Sigmoid colon (tissue), 4 donors: Measurements from ENCODE around the gene SMIM24.

ENCODE experiments used
- POLR2AphosphoS5 ChIP-seq, 4 donors: sonication (generic); formaldehyde crosslinking; IDR thresholded peaks; one replicate each; pipeline ENCODE4 v1.6.1; 2017; ENCODE audit warnings: antibody characterized with exemption in 4 of 4
- TF ChIP-seq, protein P1 (sequence below), 4 experiments: fragments of 450-650 bp in 3 of 4; fragments of 200-600 bp in 1 of 4; IDR thresholded peaks; one replicate each; pipeline ENCODE4 v1.5.1; 2016 to 2019; ENCODE audit warnings: antibody characterized with exemption in 4 of 4, mild to moderate bottlenecking in 3 of 4, moderate library complexity in 2 of 4

DNA sequence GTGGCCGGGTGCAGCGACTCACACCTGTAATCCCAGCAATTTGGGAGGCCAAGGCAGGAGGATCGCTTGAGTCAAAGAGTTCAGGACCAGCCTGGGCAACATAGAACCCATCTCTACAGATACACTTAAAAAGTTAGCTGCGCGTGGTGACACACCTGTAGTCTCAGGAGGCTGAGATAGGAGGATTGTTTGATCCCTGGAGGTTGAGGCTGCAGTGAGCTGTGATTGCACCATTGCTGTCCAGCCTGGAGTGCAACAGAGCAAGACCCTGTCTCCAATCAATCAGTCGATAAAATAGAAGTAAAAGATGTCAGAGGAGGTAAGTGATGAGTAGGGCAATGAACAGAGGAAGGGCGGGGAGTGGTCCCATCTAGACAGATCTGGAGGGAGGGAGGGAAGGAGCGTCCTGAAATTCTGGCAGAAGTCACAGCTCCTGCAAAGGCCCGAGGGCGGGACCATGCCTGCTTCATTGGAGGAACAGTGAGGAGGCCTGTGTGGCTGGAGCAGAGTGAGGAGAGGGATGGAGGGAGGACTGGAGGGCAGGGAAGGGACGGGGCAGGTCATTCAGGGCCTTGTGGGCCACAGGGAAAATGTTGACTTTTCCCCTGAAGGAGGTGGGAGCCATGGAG, 9.7 kb downstream of the SMIM24 start:
- TF ChIP-seq, protein P1, sequence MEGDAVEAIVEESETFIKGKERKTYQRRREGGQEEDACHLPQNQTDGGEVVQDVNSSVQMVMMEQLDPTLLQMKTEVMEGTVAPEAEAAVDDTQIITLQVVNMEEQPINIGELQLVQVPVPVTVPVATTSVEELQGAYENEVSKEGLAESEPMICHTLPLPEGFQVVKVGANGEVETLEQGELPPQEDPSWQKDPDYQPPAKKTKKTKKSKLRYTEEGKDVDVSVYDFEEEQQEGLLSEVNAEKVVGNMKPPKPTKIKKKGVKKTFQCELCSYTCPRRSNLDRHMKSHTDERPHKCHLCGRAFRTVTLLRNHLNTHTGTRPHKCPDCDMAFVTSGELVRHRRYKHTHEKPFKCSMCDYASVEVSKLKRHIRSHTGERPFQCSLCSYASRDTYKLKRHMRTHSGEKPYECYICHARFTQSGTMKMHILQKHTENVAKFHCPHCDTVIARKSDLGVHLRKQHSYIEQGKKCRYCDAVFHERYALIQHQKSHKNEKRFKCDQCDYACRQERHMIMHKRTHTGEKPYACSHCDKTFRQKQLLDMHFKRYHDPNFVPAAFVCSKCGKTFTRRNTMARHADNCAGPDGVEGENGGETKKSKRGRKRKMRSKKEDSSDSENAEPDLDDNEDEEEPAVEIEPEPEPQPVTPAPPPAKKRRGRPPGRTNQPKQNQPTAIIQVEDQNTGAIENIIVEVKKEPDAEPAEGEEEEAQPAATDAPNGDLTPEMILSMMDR (IDR thresholded peaks at IDR 0.05), result no peak
- TF ChIP-seq POLR2AphosphoS5 (IDR thresholded peaks at IDR 0.05), result no peak
